Chondrocyte (in vitro differentiated cells): Measurements from ENCODE around the gene SMARCD3. TPM values are rescaled to one million over a fixed set of nuclear protein-coding genes. Genes with fewer than 3 reads are reported as not detected.
A peak's percentile ranks its signal among the peaks of the same experiment; 100 is the strongest.

Experiments used
- DNase-seq: peaks from one replicate; pipeline ENCODE4 v3.0.0; 2021; ENCODE audit warnings: mixed read lengths, low spot score
- H3K27ac Mint-ChIP-seq: one replicate; pipeline ENCODE4 v1.8.0; 2021; ENCODE audit warnings: mild to moderate bottlenecking, moderate library complexity, mixed read lengths; ENCODE audit not compliant: unreplicated experiment
- H3K27me3 Mint-ChIP-seq: 2 replicates; pipeline ENCODE4 v1.8.0; 2021; ENCODE audit warnings: low read depth, mixed read lengths
- H3K36me3 Mint-ChIP-seq: 2 replicates; pipeline ENCODE4 v1.8.0; 2021; ENCODE audit warnings: low read depth, mixed read lengths
- H3K4me1 Mint-ChIP-seq: 2 replicates; pipeline ENCODE4 v1.8.0; 2021; ENCODE audit warnings: low read depth, mild to moderate bottlenecking, mixed read lengths
- H3K4me3 Mint-ChIP-seq: one replicate; pipeline ENCODE4 v1.8.0; 2021; ENCODE audit warnings: mild to moderate bottlenecking, moderate library complexity, mixed read lengths; ENCODE audit not compliant: unreplicated experiment
- H3K9me3 Mint-ChIP-seq: 2 replicates; pipeline ENCODE4 v1.8.0; 2021; ENCODE audit warnings: low read depth, mixed read lengths
- total RNA-seq: library from RNA; stranded (reverse); gene quantifications from 3 replicates; pipeline ENCODE4 v1.2.1, GENCODE V29; 2021
- TF ChIP-seq, protein P1 (sequence below): fragments of 200-600 bp; sonication (generic); IDR thresholded peaks from 2 replicates; pipeline ENCODE4 v1.5.0; 2021; ENCODE audit warnings: antibody characterized with exemption, mild to moderate bottlenecking, moderate library complexity

SMARCD3 gene
- total RNA-seq, 1 donor from 2014 or later, result 120 TPM

DNA sequence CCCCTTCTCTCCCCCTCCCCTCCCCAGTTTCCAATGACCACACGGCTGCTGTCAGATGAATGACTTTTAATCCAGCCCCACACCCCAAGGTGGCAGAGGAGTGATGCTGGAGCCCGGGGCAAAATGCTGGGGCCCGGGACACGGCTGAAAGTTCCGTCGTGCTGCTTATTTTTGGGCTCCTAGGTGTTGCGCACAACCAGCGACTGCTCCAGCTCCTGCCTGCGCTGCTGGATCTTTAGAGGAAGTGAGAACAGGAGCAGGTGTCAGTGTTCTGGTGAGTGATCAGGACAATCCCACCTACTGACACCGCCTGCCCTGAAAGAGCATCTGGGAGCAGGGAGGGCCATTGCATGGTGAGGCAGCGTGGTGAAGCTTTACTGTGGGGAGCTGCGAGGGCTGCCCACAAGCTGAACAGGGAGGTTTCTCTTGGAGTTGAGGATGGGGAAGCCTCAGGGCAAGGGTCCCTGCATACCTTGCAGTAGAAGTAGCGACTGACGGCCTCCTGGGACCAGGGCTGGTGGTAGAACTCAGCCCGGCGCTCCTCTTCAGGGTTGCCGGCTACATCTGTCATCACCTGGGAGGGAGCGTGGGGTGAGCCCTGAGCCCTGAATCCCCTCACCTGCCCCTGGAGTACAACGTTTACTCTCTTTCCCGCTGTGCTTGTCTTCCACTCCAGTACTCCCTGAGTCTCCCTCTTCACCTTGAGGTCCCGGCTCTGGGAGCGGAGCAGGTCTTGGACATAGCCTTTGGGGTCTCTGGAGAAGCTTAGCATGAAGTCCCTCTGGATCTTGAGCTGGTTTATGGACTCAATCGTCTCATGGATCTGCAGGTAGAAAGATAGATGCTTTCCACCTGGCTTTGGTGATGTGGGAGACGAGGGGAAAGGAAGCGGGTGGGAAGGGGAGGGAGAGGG lies 9.3 kb downstream of the SMARCD3 start:
- H3K4me3 Mint-ChIP-seq, result no peak overlapping the region
- peaks cover 30% of the 10 kb centered on the region for H3K4me1 Mint-ChIP-seq
- no peaks in the 10 kb centered on the region for H3K9me3 Mint-ChIP-seq
- no peak for DNase-seq
- TF ChIP-seq, protein P1, sequence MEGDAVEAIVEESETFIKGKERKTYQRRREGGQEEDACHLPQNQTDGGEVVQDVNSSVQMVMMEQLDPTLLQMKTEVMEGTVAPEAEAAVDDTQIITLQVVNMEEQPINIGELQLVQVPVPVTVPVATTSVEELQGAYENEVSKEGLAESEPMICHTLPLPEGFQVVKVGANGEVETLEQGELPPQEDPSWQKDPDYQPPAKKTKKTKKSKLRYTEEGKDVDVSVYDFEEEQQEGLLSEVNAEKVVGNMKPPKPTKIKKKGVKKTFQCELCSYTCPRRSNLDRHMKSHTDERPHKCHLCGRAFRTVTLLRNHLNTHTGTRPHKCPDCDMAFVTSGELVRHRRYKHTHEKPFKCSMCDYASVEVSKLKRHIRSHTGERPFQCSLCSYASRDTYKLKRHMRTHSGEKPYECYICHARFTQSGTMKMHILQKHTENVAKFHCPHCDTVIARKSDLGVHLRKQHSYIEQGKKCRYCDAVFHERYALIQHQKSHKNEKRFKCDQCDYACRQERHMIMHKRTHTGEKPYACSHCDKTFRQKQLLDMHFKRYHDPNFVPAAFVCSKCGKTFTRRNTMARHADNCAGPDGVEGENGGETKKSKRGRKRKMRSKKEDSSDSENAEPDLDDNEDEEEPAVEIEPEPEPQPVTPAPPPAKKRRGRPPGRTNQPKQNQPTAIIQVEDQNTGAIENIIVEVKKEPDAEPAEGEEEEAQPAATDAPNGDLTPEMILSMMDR, result no peak
- H3K36me3 Mint-ChIP-seq, result peaks cover 28% of the 10 kb centered on the region
- H3K27ac Mint-ChIP-seq, result peak overlapping the region; percentile 36
- no peaks in the 10 kb centered on the region for H3K27me3 Mint-ChIP-seq

DNA sequence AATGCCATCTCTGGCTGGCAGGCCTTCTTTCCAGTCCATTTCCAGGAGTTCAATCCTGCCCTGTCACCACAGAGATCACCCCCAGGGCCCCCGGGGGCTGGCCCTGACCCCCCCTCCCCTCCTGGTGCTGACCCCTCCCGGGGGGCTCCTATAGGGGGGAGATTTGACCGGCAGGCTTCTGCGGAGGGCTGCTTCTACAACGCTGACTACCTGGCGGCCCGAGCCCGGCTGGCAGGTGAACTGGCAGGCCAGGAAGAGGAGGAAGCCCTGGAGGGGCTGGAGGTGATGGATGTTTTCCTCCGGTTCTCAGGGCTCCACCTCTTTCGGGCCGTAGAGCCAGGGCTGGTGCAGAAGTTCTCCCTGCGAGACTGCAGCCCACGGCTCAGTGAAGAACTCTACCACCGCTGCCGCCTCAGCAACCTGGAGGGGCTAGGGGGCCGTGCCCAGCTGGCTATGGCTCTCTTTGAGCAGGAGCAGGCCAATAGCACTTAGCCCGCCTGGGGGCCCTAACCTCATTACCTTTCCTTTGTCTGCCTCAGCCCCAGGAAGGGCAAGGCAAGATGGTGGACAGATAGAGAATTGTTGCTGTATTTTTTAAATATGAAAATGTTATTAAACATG lies 10.2 kb downstream of the SMARCD3 start:
- Mint-ChIP-seq H3K27me3 (no peaks in the 10 kb centered on the region), H3K9me3 (no peaks in the 10 kb centered on the region), H3K4me3 (no peak overlapping the region), H3K36me3 (peaks cover 28% of the 10 kb centered on the region), H3K4me1 (peaks cover 32% of the 10 kb centered on the region), H3K27ac (no peak overlapping the region)
- DNase-seq, result no peak
- TF ChIP-seq, protein P1, result no peak

DNA sequence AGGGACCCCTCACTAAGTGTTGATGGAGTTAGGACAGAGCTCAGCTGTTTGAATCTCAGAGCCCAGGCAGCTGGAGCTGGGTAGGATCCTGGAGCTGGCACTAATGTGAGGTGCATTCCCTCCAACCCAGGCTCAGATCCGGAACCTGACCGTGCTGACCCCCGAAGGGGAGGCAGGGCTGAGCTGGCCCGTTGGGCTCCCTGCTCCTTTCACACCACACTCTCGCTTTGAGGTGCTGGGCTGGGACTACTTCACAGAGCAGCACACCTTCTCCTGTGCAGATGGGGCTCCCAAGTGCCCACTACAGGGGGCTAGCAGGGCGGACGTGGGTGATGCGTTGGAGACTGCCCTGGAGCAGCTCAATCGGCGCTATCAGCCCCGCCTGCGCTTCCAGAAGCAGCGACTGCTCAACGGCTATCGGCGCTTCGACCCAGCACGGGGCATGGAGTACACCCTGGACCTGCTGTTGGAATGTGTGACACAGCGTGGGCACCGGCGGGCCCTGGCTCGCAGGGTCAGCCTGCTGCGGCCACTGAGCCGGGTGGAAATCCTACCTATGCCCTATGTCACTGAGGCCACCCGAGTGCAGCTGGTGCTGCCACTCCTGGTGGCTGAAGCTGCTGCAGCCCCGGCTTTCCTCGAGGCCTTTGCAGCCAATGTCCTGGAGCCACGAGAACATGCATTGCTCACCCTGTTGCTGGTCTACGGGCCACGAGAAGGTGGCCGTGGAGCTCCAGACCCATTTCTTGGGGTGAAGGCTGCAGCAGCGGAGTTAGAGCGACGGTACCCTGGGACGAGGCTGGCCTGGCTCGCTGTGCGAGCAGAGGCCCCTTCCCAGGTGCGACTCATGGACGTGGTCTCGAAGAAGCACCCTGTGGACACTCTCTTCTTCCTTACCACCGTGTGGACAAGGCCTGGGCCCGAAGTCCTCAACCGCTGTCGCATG lies 11.0 kb downstream of the SMARCD3 start:
- peaks cover 33% of the 10 kb centered on the region for H3K4me1 Mint-ChIP-seq
- no peak overlapping the region for H3K4me3 Mint-ChIP-seq
- H3K9me3 Mint-ChIP-seq, result no peaks in the 10 kb centered on the region
- no peak overlapping the region for H3K27ac Mint-ChIP-seq
- H3K27me3 Mint-ChIP-seq, result no peaks in the 10 kb centered on the region
- TF ChIP-seq, protein P1, result peak; percentile 8
- H3K36me3 Mint-ChIP-seq, result peaks cover 28% of the 10 kb centered on the region
- no peak for DNase-seq

DNA sequence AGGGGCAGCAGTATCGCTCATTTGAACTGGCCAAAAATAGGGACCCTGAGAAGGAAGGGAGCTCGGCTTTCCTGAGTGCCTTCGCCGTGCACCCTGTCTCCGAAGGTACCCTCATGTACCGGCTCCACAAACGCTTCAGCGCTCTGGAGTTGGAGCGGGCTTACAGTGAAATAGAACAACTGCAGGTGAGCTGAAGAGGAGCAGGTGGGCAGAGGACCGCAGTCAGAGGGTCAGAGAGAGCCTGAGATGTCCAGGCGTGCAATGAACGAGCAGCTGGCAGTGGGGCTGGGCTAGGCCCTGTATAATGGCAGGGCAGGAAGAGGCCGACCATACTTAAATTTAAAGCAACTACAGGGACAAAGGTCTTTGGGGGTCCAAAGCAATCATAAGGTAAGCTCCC lies 12.1 kb downstream of the SMARCD3 start:
- peaks cover 41% of the 10 kb centered on the region for H3K4me1 Mint-ChIP-seq
- DNase-seq, result no peak
- no peak overlapping the region for H3K27ac Mint-ChIP-seq
- H3K27me3 Mint-ChIP-seq, result no peaks in the 10 kb centered on the region
- TF ChIP-seq, protein P1, result no peak
- H3K36me3 Mint-ChIP-seq, result peaks cover 24% of the 10 kb centered on the region
- no peaks in the 10 kb centered on the region for H3K9me3 Mint-ChIP-seq
- H3K4me3 Mint-ChIP-seq, result no peak overlapping the region
